NCI-H510A treated with DMSO at 0.1 percent for 48 hours (cell line): ENCODE measurements around the gene KIAA0825.
"Not testable (repeated sequence)": the region's sequence is repeated elsewhere in the genome, so short reads cannot be mapped to it uniquely, and the experiment has no call there.

Experiments used
- DNase-seq: peaks from one replicate; lab custom pipeline; 2025; lab: John Stamatoyannopoulos, UW

Gene KIAA0825

DNA sequence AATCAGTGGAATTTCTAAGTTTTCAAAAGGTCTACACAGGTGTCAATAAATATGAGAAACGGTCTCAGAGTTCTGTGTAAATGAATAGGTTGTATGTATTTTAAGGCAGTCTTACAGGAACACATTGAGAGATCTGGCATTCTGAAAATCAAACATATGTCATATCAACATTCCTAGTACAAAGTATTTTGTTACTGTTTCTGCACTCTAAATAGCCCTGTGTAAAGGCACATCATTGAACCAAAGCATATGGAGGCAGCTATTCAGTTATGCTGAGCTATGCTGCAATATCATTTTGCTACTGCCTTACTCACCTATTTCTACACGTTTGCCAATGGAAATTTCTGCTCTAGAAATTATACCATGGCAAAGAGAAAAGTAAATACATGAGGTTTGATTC is 379.1 kb downstream of the KIAA0825 start:
- no peak for DNase-seq

GRCh38 chr5:94234987-94235386 is 383.4 kb downstream of the KIAA0825 start:
- no peak for DNase-seq

DNA sequence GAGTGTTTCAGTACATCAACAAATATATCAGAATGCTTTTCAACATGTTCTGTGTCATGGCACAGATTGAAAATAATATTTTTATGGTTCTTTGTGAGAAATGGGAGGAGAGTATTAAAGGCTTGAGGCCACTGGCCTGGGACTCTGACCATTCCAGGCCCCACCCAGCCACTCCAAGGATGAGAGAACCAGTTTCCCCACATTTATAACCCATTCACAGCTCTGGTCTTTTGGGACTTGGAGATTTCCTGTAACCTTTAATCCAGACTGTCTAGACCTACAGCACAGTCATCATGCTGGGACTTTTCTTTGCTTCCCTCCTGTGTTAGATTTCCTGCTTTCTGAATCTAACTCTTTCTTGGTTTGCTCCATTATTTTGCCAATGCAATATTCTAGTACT is 389.6 kb downstream of the KIAA0825 start:
- DNase-seq = no peak

- no peak for DNase-seq
Observed at GRCh38 chr5:94223235-94223634, 395.2 kb downstream of the KIAA0825 start.

DNA sequence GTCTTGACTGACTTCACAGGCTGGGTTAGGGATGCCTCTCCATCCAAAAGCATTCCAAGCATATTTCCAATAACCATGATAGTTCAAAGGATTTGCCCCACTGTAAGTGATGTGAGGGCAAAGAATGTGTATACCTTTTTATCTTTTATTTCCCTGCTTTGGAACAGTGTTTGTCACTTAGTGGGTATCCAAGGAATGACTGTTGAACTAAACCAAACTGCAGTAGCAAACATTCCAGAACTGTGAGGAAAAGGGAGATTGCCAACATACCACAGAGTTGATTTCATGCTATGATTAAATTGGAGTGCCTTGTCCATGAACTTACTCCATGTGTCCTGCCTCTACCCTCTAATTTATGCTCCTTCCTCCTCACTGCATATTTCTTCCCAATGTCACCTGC is 400.0 kb downstream of the KIAA0825 start:
- no peak for DNase-seq

GRCh38 chr5:94217745-94218144 is 400.7 kb downstream of the KIAA0825 start:
- no peak for DNase-seq

DNA sequence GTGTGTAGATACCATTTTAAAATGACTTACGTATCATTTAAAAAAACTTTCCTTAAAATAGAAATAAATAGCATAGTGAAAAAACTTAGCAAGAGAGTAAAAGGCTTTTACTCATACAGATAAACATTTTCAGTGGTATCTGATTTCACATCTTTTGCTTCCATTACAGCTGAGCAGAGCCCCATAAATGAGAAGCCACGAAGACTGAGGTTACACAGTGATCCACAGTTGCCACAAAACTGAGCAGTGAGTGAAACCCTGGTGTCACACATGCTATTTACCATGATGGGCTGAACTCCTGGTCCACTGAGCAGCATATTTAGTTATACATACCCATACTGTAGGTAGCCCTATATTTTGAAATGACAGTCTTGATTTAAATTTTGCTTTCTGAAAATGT is 401.2 kb downstream of the KIAA0825 start:
- no peak for DNase-seq

- no peak for DNase-seq
Observed at GRCh38 chr5:94212476-94212875, 405.9 kb downstream of the KIAA0825 start.

DNA sequence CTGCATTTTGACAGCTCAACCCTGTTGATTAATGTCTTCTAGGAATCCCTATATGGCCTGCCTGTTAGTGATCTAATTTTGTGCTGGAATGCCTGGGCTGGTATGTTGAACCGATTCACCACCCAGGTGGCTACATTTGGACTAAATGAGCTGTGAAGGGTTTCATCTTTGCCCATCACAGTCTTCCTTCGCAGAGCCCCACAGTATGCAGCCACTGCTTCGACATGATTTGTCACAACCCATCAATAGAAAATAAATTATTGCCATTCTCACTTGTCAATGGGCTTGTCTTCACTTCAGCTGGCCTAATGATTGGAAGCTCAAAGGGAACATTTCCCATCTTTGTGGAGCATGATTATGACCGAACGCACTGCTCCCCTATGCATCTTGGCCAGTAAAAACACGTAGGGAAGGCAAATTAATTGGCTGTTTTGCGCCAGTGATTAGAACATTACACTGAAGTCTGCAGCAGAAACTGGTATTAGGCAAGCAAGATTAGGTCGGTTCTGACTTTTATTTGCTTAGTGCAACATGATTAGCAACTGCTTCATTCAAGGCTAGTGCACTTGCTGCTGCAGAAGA is 408.5 kb downstream of the KIAA0825 start:
- DNase-seq = no peak

- DNase-seq = no peak
Observed at GRCh38 chr5:94209272-94209671, 409.1 kb downstream of the KIAA0825 start.

DNA sequence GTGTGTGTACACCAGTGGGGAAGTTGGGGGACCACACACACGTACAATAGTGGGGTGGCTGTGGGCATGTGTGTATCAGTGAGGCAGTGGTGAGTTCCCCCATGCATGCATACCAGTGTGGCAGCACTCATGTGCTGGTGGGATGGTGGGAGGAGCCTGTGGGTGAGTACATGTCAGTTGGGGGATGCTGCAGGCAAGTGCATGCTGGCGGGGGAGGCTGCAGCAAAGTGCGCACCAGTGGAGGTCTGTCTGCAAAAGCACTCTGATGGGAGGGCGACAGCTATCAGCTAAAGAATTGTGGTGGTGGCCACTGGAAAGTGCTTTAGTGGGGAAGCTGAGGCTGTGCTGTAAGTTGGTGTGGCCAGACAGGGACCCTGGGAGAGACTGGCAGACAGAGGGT is 418.8 kb downstream of the KIAA0825 start:
- no peak for DNase-seq

GRCh38 chr5:94197970-94198369 is 420.4 kb downstream of the KIAA0825 start:
- DNase-seq = no peak

DNA sequence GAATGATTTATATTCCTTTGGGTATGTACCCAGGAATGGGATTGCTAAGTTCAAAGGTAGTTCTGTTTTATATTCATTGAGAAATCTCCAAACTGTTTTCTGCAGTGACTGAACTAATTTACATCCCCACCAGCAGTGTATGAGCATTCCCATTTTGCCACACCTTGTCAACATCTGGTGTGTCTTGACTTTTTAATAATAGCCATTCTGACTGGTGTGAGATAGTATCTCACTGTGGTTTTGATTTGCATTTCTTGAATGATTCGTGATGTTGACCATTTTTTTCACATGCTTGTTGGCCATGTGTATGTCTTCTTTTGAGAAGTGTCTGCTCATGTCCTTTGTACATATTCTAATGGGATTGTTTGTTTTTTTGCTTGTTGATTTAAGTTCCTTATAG is 421.5 kb downstream of the KIAA0825 start:
- no peak for DNase-seq

DNA sequence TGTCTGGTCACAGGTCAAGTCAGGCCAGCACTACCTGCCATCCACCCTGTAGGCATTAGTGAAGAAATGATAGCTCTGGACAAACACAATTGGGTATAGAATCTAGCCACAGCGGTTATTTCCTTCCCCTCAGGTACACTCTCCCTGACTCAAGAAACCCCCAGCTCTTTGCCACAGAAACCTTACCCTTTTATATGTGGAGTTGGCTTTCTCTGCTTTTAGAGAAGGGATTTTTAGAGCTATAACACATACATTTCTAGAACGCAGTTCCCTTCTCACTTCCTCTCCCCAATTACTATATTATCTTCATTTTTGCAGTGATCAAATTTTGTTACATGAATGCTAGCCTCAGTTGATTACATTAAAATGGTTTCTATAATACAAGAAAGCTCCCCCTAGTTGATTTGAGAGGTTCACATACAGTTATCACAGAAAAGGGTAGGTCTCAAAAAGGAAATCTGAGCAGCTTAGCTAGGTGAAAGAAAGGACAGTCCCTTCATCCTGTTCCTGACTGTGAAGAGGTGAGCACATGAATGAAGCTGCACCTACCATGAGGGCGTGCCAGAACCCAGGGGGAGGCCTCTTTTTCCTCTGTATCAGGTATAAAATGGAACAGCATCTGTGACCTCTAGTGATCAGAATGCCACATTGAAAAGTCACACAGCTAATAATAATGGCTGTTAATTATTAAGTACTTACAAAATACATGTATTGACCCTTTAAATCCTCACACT is 425.6 kb downstream of the KIAA0825 start:
- no peak for DNase-seq

DNA sequence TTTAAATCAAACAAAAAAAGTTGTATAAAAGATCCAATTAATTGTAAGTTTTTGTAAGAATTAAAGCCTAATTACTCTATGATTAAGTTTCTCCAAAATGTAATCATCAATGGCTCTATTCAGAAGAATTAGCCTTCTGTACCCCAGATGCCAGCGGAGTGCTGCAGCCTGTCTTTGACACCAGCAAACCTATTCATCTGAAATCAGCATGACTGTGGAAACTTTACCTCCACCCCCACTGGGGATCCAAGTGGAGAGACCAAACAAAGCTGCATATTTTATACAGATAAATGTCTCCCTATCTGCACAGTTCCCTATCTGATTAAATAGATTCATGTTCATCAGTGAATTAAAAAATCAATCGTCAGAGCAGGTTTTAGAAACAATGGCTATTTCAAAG is 426.8 kb downstream of the KIAA0825 start:
- no peak for DNase-seq

DNA sequence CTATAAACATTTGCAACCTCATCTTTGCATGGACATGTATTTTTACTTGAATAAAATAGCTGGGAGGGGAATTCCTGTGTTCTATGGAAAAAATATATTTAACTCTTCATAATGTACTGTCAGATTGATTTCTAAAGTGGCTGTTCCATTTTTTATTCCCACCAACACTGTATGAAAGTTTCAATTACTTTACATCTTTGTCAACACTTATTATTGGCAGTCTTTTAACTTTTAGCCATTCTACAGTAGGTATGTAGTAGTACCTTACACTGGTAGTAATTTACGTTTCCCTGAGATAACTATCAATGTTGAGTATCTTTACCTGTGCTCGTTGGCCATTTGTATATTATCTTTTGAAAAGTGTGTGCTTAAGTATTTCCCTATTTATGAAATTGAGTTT is 429.7 kb downstream of the KIAA0825 start:
- DNase-seq = no peak

- DNase-seq = no peak
Observed at GRCh38 chr5:94184870-94185269, 433.5 kb downstream of the KIAA0825 start.

- no peak for DNase-seq
Observed at GRCh38 chr5:94181895-94182294, 436.5 kb downstream of the KIAA0825 start.

- no peak for DNase-seq
Observed at GRCh38 chr5:94180761-94181160, 437.6 kb downstream of the KIAA0825 start.

DNA sequence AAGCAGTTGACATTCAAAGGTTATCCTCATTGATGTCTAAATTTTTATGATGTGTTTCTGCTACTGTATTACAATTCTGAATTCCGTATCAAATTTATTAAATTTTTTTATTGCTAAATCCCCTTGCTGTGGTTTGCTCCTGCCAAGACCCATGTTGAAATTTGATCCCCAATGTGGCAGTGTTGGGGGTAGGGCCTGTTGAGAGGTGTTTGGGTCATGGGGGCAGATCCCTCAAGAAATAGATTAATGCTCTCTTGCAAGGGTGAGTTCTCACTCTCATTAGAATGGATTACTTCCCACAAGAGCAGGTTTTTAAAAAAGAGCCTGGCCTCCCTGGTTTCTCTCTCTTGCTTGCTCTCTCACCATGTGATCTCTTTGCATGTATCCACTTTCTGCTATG is 442.5 kb downstream of the KIAA0825 start:
- no peak for DNase-seq

DNA sequence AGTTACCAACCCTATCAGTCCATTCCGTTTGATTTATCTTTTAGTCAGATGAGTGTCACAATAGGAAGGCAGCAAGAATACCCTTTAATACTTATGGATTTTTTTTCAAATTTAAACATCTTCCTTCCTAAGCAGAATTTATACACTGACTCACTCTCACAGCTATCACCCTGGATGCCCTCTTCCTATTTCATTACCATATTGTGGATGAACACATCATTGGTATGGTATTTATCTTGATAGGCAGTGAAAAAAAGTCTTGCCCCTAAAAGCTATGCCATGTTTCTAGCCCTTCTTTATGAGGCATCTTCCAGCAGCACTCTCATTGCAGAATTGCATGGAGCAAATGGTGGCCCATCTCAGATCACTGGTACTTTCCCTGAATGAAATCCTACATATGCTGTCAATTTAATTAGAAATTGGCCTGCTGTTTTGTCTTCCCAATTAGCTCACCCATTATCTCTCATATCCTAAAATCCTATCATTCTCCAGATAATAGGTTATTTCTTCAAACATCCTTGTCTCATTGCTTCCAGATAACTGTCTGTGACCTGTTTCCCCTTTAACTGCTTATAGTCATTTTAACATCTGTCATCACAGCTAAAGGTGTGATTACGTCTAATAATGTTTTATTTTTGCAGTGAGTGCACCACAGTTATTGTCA is 443.5 kb downstream of the KIAA0825 start:
- no peak for DNase-seq

DNA sequence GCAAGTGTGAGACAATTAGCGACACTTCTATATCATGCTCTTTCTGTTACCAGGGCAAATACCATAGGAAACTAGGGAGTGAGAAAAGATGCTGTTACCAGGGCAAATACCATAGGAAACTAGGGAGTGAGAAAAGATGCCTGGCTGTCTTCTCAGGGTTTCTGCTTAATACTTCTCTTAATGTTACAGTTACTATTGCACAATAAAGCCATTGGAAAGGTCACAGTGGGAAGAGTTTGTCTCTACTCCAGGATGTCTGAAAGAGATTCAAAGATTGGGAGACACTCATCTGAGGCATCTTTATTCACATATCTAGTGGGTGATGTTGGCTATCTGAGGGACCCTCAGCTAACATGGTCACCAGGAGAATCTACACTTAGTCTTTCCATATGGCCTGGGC is 445.3 kb downstream of the KIAA0825 start:
- no peak for DNase-seq

- not testable (repeated sequence) for DNase-seq
Observed at GRCh38 chr5:94171070-94171469, 447.3 kb downstream of the KIAA0825 start.
